GM21619 (cell line): Measurements from ENCODE around the gene ANKRD27.

Experiments used
- ATAC-seq: cut with Tn5 transposase; IDR thresholded peaks from one replicate; pipeline ENCODE4 v1.9.1; 2021; ENCODE audit not compliant: unreplicated experiment

Gene ANKRD27

DNA sequence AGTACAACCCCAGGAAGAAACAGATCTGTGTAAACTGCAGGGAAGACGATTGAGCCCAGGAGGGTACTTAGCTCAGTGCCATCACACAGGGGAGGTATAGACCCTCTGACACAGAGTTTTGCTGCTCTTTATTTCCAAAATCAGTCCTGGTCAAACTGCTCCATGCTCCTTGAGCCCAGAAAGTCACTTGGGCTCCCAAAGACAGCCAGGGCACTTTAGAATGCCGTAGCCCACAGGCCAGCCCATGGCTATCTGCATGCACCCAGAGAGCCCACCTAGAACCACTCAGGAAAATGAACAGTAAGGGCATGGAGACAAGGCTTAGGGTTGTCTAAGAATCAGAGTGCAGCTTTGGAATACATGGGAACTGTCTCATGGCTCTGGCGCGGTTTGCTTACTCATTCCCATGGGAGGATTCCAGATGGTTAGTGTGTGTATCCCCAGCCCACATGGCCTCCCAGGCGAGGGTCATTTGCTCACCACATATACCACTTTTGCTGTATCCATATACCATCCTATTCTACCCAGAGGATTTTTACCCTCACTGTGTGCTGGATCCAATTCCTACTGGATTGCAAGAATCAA lies 108.6 kb downstream of the ANKRD27 start:
- no peak for ATAC-seq

DNA sequence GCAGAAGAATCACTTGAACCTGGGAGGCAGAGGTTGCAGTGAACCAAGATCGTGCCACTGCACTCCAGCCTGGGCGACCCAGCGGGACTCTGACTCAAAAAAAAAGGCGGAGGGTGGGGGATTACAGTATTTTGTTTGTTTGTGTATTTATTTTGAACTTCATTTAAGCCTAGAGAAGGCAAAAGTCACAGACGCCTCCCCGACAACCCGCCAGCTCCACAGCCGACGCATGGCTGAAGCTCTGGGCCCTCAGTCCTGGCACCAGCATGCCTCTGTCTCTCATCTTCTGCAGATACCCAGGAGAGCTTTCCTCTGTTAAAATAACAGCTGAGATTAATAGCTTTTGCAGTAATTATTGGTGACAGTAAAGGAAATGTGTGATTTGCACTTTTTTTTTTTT lies 111.2 kb downstream of the ANKRD27 start:
- no peak for ATAC-seq

DNA sequence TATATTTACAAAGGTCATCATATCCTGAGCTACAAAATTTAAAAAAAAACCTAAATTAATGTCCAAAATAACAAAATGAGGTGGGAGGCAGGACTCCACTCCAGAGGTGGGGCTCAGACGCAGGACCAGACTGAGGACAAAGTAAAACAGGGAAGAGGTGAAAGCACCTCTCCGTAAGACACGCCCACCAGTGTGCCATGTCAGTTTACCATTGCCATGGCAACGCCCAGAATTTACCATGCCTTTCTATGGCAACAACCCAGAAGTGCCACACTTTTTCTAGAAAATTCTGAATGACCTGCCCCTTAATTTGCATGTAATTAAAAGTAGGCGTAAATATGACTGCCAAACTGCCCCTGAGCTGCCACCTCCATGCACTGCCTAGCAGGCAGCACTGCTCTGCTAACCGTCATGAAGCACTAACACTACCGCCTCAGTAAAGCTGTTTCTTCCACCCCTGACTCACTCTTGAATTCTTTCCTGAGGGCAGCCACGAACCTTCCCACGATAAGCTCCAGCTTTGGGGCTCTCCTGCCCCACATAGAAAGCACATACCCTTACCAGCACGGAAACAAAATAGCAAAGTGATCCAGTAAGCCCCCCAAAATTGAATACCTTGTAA lies 116.3 kb downstream of the ANKRD27 start:
- ATAC-seq = no peak

DNA sequence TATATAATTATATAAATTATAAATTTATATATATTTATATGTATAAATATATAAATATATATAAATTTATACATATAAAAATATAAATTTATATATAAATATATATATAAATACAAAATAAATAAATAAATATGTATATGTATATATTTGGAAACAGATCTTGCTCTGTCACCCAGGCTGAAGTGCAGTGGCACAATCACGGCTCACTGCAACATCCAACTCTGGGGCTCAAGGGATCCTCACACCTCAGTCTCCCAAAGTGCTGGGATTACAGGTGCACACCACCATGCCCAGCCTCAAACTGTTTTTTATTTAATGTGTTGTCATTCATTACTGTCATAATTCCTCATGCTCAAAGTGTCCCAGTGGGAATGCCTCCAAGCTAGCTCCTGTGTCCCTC lies 119.2 kb downstream of the ANKRD27 start:
- ATAC-seq = no peak

DNA sequence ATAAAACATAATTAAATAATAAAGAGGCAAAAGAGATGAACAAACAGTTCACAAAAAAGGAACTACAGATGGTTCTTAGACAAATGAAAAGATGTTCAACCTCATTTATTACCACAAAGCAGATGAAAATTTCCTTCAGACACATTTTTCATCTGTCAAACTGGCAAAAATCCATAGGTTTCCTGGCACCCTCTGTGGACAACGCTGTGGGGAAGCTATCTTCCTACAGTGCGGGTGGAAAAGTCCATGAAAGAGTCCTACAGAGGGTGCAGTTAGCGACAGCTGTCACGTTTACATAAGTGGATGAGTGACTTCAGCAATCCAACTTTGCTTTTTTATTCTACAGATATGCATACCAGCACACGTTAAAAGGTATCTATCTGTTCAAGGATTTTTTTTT lies 124.3 kb downstream of the ANKRD27 start:
- no peak for ATAC-seq
